ENCODE measurements around the gene ASCC1. TPM values are rescaled to one million over a fixed set of nuclear protein-coding genes. Genes with fewer than 3 reads are reported as not detected.

The ASCC1 gene
- total RNA-seq, 3 donors from 2014 or later (not counting 1 experiment from before 2014, with no cell fraction given): 26.0 to 35.2 (median 29.3) TPM

DNA sequence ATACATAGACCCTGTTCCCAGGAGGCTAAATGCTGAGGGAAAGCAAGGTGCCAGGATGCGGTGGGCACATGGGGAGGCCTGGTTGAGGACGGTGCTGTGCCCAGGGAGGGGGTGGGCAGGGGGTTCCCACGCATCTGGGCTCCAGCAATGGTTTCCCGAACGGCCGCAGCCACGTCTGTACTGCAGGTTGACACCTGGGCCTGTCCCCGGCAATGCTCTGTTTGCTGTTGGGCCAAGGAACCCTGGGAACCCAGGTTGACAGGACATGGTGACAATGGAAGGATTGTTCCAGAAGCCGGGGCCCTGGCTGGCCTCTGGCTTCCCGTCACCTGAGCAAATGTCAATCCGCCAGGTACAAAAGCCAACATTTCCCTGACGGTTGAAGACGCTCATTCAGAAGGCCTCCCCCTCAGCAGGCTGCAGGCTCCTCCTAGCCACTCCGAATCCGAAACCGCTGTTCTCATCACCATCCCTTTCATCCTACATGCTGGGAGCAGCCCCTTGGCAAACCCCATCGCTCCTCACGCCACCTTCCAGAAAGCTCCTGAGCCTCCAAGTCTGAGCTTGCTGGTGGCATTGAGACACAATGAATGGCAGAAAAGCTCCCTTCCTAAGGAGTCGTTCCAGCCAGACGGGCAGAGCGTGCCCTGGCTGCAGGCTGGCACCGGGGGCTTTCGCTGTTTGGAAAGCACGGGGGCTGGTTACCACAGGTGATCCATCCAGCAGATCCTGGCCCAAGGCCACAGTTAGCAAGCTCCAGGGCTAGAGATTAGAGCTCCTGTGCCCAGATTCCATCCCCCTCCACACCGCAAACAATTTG, 158.9 kb downstream of the ASCC1 start:
- DNase-seq: peak in 1 of 2 donors; percentile 16
- H3K27me3 Mint-ChIP-seq (ENCODE audit: low read depth in 2 of 2): no peaks in the 10 kb centered on the region
- peak overlapping the region in 1 of 2 donors; percentile 51 for H3K27ac Mint-ChIP-seq
- Histone ChIP-seq H3K36me3 (ENCODE audit: control insufficient read depth, insufficient read depth, low read length) (no peaks in the 10 kb centered on the region), H3K27ac (ENCODE audit: low read length) (no peak overlapping the region), H3K4me3 (ENCODE audit: low read length) (no peak overlapping the region), H3K9me3 (ENCODE audit: control insufficient read depth, insufficient read depth, low read length) (no peaks in the 10 kb centered on the region), H3K27me3 (ENCODE audit: control insufficient read depth, insufficient read depth, low read length) (no peaks in the 10 kb centered on the region), H3K4me1 (ENCODE audit: control insufficient read depth, insufficient read depth, low read length) (no peaks in the 10 kb centered on the region)
- no peaks in the 10 kb centered on the region for H3K36me3 Mint-ChIP-seq
- peaks cover 4 to 5% of the 10 kb centered on the region in 2 donors for H3K4me1 Mint-ChIP-seq
- 91% methylated on average over 24 of the region's 25 CpGs for WGBS (ENCODE audit: insufficient coverage)
- no peak overlapping the region for H3K4me3 Mint-ChIP-seq
- no peak for ATAC-seq
- intact Hi-C loops (cut with micrococcal nuclease): no loop called here
- TF ChIP-seq, protein P1, sequence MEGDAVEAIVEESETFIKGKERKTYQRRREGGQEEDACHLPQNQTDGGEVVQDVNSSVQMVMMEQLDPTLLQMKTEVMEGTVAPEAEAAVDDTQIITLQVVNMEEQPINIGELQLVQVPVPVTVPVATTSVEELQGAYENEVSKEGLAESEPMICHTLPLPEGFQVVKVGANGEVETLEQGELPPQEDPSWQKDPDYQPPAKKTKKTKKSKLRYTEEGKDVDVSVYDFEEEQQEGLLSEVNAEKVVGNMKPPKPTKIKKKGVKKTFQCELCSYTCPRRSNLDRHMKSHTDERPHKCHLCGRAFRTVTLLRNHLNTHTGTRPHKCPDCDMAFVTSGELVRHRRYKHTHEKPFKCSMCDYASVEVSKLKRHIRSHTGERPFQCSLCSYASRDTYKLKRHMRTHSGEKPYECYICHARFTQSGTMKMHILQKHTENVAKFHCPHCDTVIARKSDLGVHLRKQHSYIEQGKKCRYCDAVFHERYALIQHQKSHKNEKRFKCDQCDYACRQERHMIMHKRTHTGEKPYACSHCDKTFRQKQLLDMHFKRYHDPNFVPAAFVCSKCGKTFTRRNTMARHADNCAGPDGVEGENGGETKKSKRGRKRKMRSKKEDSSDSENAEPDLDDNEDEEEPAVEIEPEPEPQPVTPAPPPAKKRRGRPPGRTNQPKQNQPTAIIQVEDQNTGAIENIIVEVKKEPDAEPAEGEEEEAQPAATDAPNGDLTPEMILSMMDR (IDR thresholded peaks at IDR 0.05): no peak
- no peaks in the 10 kb centered on the region for H3K9me3 Mint-ChIP-seq

DNA sequence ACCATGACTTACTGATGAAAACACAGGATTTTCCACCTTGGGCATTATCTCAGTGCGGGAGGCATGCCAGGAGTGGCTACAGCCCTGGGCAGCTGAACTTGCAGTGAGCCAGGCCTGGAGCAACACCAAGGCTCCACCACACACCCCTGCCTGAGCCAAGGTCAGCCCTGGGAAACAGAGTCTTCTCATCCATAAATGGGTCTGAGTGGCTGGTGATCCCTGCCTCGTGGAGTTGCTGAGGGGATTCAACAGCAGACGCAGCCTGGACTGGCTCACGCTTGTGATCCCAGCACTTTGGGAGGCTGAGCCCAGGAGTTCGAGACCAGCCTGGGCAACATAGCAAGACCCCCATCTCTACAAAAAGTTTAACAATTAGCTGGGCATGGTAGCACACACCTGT, 160.0 kb downstream of the ASCC1 start:
- Mint-ChIP-seq H3K27ac (no peak overlapping the region), H3K9me3 (no peaks in the 10 kb centered on the region), H3K36me3 (no peaks in the 10 kb centered on the region), H3K4me1 (peaks cover 4 to 5% of the 10 kb centered on the region in 2 donors), H3K27me3 (ENCODE audit: low read depth in 2 of 2) (no peaks in the 10 kb centered on the region), H3K4me3 (no peak overlapping the region)
- no peaks in the 10 kb centered on the region for H3K9me3 ChIP-seq (ENCODE audit: control insufficient read depth, insufficient read depth, low read length)
- no peaks in the 10 kb centered on the region for H3K27me3 ChIP-seq (ENCODE audit: control insufficient read depth, insufficient read depth, low read length)
- 94% methylated on average over 4 of the region's 5 CpGs for WGBS (ENCODE audit: insufficient coverage)
- intact Hi-C loops (cut with micrococcal nuclease): no loop called here
- TF ChIP-seq, protein P1 (IDR thresholded peaks at IDR 0.05): no peak
- DNase-seq (no peak), ATAC-seq (no peak)
- no peak overlapping the region for H3K4me3 ChIP-seq (ENCODE audit: low read length)
- H3K4me1 ChIP-seq (ENCODE audit: control insufficient read depth, insufficient read depth, low read length): no peaks in the 10 kb centered on the region
- no peaks in the 10 kb centered on the region for H3K36me3 ChIP-seq (ENCODE audit: control insufficient read depth, insufficient read depth, low read length)
- H3K27ac ChIP-seq (ENCODE audit: low read length): no peak overlapping the region

DNA sequence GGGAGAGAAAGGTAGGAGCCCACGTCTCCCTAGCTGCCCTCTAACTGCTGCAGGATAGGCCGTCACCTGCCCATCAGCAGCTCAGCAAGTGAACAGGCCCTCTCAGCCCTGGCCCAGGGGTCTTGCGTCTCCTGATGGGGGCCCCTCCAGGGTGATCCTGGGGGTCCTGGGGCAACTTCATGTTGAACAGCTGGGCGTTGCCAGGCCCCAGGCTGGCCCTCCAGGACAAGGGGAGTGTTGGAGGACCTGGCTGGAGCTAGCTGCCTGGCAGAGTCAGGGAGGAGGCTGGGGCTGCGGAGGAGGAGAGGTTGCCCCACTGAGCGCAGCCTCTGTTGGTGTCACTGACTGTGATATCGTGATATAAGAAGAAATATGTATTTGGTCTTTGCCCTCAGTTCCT, 162.4 kb downstream of the ASCC1 start:
- intact Hi-C loops (cut with micrococcal nuclease): no loop called here
- H3K27me3 ChIP-seq (ENCODE audit: control insufficient read depth, insufficient read depth, low read length): no peaks in the 10 kb centered on the region
- Mint-ChIP-seq H3K27ac (no peak overlapping the region), H3K9me3 (peaks cover 0 to 3% of the 10 kb centered on the region in 2 donors), H3K36me3 (no peaks in the 10 kb centered on the region), H3K4me1 (peaks cover under 1 to 8% of the 10 kb centered on the region in 2 donors), H3K27me3 (ENCODE audit: low read depth in 2 of 2) (no peaks in the 10 kb centered on the region), H3K4me3 (no peak overlapping the region)
- TF ChIP-seq, protein P1 (IDR thresholded peaks at IDR 0.05): no peak
- no peak for DNase-seq
- 93% methylated on average over 7 of the region's 7 CpGs for WGBS (ENCODE audit: insufficient coverage)
- no peaks in the 10 kb centered on the region for H3K4me1 ChIP-seq (ENCODE audit: control insufficient read depth, insufficient read depth, low read length)
- H3K4me3 ChIP-seq (ENCODE audit: low read length): no peak overlapping the region
- peaks cover 4% of the 10 kb centered on the region for H3K9me3 ChIP-seq (ENCODE audit: control insufficient read depth, insufficient read depth, low read length)
- no peak for ATAC-seq
- H3K27ac ChIP-seq (ENCODE audit: low read length): no peak overlapping the region
- no peaks in the 10 kb centered on the region for H3K36me3 ChIP-seq (ENCODE audit: control insufficient read depth, insufficient read depth, low read length)

Data from natural killer cell (primary cell).